DMS 273 treated with DMSO at 0.1 percent for 48 hours (cell line): ENCODE results near the gene GALNT6.

Source experiments
- DNase-seq: peaks from one replicate; lab custom pipeline; 2025; lab: John Stamatoyannopoulos, UW

Gene GALNT6

DNA sequence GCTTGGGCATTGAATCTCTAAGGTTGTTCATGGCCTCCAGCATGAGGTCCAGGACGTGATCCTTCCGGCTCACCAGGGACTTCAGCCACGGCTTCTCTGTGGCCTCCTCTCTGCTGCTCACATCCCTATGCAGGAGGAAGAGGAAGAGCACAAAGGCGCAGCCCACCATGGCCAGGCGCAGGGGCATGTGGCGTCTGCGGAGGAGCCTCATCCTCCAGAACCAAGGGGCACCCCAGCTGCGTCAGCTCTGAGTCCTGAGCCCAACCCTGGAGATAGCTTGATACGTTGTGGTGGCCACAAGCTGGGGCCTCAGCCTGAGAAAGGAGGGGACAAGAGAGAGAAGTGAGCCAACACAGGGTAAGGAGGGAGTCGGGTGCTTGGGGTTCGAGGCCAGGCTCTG is 11.6 kb downstream of the GALNT6 start:
- no peak for DNase-seq

GRCh38 chr12:51378749-51379148 is 12.5 kb downstream of the GALNT6 start:
- no peak for DNase-seq

DNA sequence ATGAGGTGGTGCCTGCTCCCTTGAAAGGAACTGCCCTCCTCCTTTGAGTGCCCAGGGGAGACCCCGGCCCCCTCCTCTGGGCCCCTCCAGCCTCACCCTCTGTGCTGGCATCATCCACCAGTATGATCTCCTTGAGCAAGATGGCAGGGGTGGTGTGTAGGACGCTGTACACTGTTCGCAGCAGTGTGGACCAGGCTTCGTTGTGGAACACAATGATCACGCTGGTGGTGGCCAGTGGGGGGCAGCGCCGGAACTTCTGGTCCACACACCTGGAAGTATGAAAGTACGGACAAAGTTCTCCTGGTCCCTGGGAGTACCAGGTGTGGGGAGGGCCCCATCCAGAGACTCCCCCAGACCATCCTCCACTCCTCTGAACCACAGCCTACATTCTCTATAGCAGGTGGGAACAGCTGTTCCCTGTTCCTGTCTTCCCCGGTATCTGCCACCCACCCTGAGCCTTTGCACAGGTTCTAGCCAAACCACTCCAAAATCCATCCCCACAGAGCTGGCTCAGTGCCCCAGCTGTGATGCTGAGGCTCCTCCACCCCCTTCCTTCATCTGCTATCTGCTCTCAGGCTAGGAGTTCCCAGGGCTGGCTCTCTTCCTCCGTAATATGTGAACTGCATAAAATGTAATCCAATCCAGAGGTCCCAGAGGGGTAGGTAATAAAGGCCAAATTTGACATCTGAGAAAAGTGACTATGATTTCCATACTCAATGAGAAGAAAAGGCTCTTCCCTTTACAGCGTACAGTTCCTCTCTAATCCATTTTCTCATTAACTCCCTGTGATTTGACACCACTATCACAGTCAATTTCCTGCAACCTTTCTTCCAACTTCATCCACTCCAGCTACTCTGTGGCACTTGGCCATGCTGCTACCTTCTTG is 13.9 kb downstream of the GALNT6 start:
- DNase-seq, result no peak

GRCh38 chr12:51374856-51375255 is 16.4 kb downstream of the GALNT6 start:
- DNase-seq, result no peak

- no peak for DNase-seq
Observed at GRCh38 chr12:51374361-51374760, 16.8 kb downstream of the GALNT6 start.

GRCh38 chr12:51373187-51373586 is 18.0 kb downstream of the GALNT6 start:
- no peak for DNase-seq

DNA sequence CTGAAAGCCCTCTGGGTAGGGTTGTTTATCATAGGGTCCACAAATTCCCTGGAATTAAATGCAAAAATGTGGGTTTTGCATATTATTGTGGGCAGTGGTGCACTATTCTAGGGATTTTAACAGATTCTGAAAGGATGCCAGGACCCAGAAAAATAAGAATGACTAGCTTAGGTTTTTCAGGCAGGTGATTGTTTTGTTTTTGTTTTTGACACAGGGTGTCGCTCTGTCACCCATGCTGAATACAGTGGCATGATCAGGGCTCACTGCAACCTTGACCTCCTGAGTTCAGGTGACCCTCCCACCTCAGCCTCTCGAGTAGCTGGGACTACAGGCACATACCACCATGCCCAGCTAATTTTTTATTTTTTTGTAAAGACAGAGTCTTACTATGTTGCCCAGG is 19.2 kb downstream of the GALNT6 start:
- no peak for DNase-seq

DNA sequence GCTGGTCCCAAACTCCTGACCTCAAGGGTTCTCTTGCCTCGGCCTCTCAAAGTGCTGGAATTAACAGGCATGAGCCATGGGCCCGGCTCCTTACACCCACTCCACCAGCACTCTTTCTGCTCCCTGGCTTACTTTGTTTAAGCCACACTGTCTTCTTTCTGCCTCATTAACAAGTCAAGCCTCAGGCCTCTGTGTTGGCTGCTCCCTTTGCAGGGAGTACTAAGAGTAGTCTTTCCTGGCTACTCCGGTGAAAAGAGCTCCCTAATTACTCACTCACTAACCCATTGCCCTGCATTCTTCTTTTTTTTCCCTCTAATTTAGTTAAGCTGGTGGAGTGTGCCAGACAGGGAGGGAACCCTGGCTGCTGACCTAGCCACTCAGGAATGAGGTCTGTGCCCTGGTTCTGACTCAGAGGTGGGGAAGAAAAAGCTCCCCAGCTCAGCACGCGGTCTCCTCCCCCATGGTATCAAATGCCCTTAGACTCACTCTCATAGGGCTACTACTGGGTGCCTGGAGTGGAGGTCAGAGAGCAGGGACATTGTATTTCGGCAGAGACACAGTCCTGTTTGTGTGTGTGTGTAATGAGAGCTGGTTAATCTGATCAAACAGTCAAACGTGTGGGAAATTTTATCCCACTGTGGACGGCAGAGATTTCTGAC is 19.8 kb downstream of the GALNT6 start:
- DNase-seq, result no peak

DNA sequence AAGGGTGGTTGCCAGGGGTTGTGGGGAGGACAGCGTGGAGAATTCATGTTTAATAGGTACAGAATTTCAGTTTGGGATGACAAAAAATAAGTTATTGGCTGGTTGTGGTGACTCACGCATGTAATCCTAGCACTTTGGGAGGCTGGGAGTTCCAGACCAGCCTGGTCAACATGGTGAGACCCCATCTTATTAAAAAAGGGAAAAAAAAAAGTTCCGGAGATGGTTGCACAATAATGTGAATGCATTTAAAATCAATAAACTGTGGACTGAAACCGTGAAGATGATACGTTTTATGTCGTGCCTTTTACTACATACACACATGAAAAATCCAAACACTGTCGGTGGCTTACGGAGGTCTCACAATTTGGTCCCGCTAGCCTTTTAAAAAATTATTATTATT is 20.5 kb downstream of the GALNT6 start:
- no peak for DNase-seq

GRCh38 chr12:51369581-51369980 is 21.6 kb downstream of the GALNT6 start:
- no peak for DNase-seq

- DNase-seq, result no peak
Observed at GRCh38 chr12:51368640-51369517, 22.3 kb downstream of the GALNT6 start.

GRCh38 chr12:51365276-51365675 is 25.9 kb downstream of the GALNT6 start:
- DNase-seq, result no peak

- DNase-seq, result no peak
Observed at GRCh38 chr12:51364001-51364400, 27.2 kb downstream of the GALNT6 start.

GRCh38 chr12:51362747-51363342 is 28.4 kb downstream of the GALNT6 start:
- DNase-seq, result no peak

DNA sequence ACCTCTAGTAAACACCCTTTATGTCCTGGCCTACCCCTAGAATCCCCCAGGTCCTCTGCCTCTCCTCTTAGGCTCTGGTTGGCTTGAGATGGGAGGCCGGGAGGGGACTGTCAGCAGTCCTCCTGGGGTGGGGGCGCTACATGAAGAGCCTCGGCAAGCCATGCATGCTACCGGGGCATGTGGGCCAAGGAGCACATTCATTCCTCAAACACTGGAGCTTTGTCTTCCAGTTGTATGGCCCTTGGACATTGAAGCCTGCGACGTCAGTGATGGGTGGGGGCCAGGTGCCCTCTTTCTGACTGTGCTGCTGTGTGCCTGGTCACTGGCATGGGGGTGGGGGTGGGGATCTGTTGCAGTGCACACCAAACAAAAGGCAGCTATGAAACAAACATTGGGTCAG is 28.9 kb downstream of the GALNT6 start:
- DNase-seq, result no peak

DNA sequence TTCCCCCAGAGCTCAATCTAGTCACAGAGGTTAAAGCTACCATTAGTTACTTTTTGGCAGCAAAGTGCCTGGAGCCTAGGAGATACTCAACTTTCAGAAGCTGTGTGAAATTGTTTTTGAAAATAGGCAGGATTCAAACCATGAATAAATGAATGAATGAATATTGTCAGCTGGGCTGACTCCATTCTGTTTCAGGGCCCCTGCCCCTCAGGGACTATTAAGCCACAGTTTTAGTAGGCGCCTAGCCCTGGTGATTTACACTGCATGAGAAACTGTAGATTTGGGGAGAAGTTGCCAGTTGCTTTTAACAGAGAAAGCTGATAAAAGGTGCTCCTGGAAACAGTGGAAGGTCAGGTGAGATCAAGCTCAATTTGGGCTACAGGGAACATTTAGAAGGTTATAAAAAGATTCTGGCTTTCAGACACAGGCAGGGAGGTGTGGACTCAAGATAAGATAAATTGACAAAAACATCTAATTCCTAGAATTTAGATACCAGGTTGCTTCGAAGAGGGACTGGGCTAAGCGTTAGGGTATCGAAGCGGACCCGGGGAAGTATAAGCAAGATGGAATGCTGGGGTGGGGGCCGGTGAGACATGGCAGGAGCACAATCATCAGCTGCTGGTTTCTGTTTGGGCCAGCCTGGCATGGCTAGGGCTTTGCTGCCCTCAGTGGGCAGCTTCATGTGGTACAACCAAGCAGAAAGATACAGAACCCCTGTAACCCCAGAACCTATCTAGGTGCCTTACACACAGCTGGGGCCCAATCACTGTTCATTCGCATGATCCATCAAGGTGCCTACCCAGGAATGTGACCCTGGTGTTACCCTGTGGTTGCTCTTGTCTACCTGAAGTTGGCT is 29.8 kb downstream of the GALNT6 start:
- DNase-seq, result no peak

DNA sequence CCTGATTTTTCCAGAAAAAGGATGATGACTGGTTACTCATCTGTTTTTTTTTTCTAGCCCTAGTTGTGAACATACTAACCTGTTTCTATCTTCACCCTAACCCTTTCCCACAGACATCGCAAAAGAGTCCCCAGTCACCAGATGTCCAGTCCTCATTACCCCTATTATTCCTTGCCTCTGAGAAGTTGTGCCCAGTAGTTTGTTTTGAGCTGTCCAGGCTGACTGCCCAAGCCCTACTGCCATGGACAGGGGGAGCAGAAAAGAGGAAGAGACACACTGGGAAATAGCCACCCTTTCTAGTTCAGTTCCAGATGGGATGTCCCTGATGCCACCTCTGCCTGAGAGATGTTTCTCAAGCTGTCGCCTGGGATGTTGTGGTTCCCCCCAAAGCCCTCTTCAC is 30.9 kb downstream of the GALNT6 start:
- no peak for DNase-seq

GRCh38 chr12:51359851-51360250 is 31.4 kb downstream of the GALNT6 start:
- no peak for DNase-seq

DNA sequence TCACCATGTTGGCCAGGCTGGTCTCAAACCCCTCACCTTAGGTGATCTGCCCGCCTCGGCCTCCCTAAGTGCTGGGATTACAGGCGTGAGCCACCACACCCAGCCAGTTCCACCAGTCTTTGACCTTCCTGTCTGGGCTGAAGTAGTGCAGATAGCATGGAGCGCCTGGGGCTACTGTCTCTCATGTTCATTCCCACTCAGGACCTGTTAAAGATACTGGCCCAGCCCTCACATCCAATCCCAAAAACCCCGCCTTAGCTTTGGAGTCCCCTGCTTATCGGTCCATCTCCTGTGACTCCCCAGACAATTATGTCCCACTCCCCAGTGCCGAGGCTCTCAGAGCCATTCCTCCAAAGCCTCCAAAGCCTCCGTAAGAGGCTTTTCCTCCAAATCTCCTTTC is 32.7 kb downstream of the GALNT6 start:
- no peak for DNase-seq

DNA sequence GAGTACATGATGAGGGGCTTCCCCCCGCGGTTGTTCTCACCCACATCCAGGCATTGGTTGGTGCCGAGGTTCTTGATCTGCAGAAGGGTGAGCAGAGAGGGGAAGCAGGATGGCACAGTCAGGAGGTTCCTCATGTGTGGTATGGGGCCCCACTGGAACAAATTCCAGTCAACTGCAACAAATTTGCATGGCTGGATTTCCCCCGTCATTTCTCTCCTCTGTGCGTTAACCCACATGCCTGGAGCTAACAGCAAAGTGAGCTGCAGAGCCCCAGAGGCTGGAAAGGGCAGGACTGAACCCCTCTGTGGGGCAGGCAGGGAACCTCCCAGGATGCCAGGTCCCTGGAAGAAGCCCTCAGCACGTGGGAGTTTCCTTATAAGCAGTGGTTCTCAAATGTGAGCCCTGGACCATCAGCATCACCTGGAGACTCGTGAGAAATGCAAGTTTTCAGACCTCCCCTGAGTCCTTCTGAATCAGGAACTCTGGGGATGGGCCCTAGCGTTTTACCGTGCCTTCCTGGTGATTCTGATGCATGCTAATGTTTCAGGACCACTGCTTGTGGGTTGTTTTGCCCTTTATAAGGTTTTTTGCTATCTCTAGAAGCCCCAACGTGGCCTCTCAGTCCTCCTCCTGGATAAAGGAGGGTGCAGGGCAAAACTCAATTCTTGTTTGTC is 33.7 kb downstream of the GALNT6 start:
- no peak for DNase-seq
